GM03348 (cell line): ENCODE results near the gene PCDHB14.
A peak's percentile ranks its signal among the peaks of the same experiment; 100 is the strongest.
"Not testable (repeated sequence)": the region's sequence is repeated elsewhere in the genome, so short reads cannot be mapped to it uniquely, and the experiment has no call there.

Experiments
- DNase-seq: peaks from one replicate; pipeline ENCODE4 v3.0.0; 2012; ENCODE audit warnings: low spot score

PCDHB14 gene

GRCh38 chr5:141210281-141210680 lies 12.9 kb upstream of the PCDHB14 start:
- not testable (repeated sequence) for DNase-seq

- not testable (repeated sequence) for DNase-seq
Measured at GRCh38 chr5:141210849-141211248, 12.3 kb upstream of the PCDHB14 start.

GRCh38 chr5:141213656-141214339 lies 9.3 kb upstream of the PCDHB14 start, which contains the start of gene PCDHB13:
Gene PCDHB13 (plus strand): TSS chr5:141213919. CDS start chr5:141214124, 205 bp downstream.
- DNase-seq = peak; percentile 44

- DNase-seq = not testable (repeated sequence)
Measured at GRCh38 chr5:141214583-141214982, 8.6 kb upstream of the PCDHB14 start.

GRCh38 chr5:141215504-141215903 lies 7.6 kb upstream of the PCDHB14 start:
- not testable (repeated sequence) for DNase-seq

GRCh38 chr5:141216035-141216434 lies 7.1 kb upstream of the PCDHB14 start:
- DNase-seq = not testable (repeated sequence)

GRCh38 chr5:141224844-141225243 lies 1.7 kb downstream of the PCDHB14 start:
- not testable (repeated sequence) for DNase-seq

- not testable (repeated sequence) for DNase-seq
Measured at GRCh38 chr5:141225421-141225820, 2.3 kb downstream of the PCDHB14 start.

- peak; percentile 23 for DNase-seq
Measured at GRCh38 chr5:141234109-141234667, 11.0 kb downstream of the PCDHB14 start.

GRCh38 chr5:141235922-141236321 lies 12.8 kb downstream of the PCDHB14 start:
- not testable (repeated sequence) for DNase-seq

GRCh38 chr5:141236516-141237313 lies 13.6 kb downstream of the PCDHB14 start:
- no peak for DNase-seq

GRCh38 chr5:141241496-141241895 lies 18.4 kb downstream of the PCDHB14 start:
- DNase-seq = no peak

GRCh38 chr5:141245250-141245717 lies 22.1 kb downstream of the PCDHB14 start, which contains the start of gene PCDHB15:
Gene PCDHB15 (plus strand): TSS chr5:141245395. CDS start chr5:141245579, 184 bp downstream.
- DNase-seq = no peak

- DNase-seq = not testable (repeated sequence)
Measured at GRCh38 chr5:141246971-141247370, 23.8 kb downstream of the PCDHB14 start.

GRCh38 chr5:141247434-141247833 lies 24.3 kb downstream of the PCDHB14 start:
- DNase-seq = not testable (repeated sequence)

GRCh38 chr5:141250576-141250975 lies 27.4 kb downstream of the PCDHB14 start:
- DNase-seq = no peak

GRCh38 chr5:141258464-141258863 lies 35.3 kb downstream of the PCDHB14 start:
- no peak for DNase-seq

- no peak for DNase-seq
Measured at GRCh38 chr5:141258948-141259347, 35.8 kb downstream of the PCDHB14 start.

- no peak for DNase-seq
Measured at GRCh38 chr5:141260458-141261237, 37.5 kb downstream of the PCDHB14 start.

GRCh38 chr5:141261238-141261546 lies 38.0 kb downstream of the PCDHB14 start:
- no peak for DNase-seq

GRCh38 chr5:141269195-141269594 lies 46.1 kb downstream of the PCDHB14 start:
- DNase-seq = no peak

- no peak for DNase-seq
Measured at GRCh38 chr5:141272906-141273305, 49.8 kb downstream of the PCDHB14 start.
